GM18499 (cell line): ENCODE measurements around the gene GRM3.
"Not testable (repeated sequence)": the region's sequence is repeated elsewhere in the genome, so short reads cannot be mapped to it uniquely, and the experiment has no call there.

Experiments
- ATAC-seq: cut with Tn5 transposase; IDR thresholded peaks from one replicate; pipeline ENCODE4 v1.9.1; 2021; ENCODE audit warnings: moderate number of reproducible peaks; ENCODE audit not compliant: insufficient read depth, unreplicated experiment

The GRM3 gene

GRCh38 chr7:86643561-86644281 is at the start of gene GRM3:
GRM3 (plus strand) TSS chr7:86643909; CDS start chr7:86765146, 121,237 bp downstream.
- ATAC-seq, result no peak

- no peak for ATAC-seq
Observed at GRCh38 chr7:86598311-86598710, 45.4 kb upstream of the GRM3 start.

- no peak for ATAC-seq
Observed at GRCh38 chr7:86598721-86599120, 45.0 kb upstream of the GRM3 start.

GRCh38 chr7:86600506-86601290 is 43.0 kb upstream of the GRM3 start:
- ATAC-seq, result no peak

GRCh38 chr7:86615711-86616110 is 28.0 kb upstream of the GRM3 start:
- ATAC-seq, result not testable (repeated sequence)

- ATAC-seq, result no peak
Observed at GRCh38 chr7:86644282-86645224, 844 bp downstream of the GRM3 start.

- ATAC-seq, result no peak
Observed at GRCh38 chr7:86645225-86645608, 1.5 kb downstream of the GRM3 start.

- no peak for ATAC-seq
Observed at GRCh38 chr7:86645676-86646276, 2.1 kb downstream of the GRM3 start.

GRCh38 chr7:86647385-86648094 is 3.8 kb downstream of the GRM3 start:
- no peak for ATAC-seq

- no peak for ATAC-seq
Observed at GRCh38 chr7:86648169-86648568, 4.5 kb downstream of the GRM3 start.

- no peak for ATAC-seq
Observed at GRCh38 chr7:86653919-86654659, 10.4 kb downstream of the GRM3 start.

- ATAC-seq, result no peak
Observed at GRCh38 chr7:86657948-86658347, 14.2 kb downstream of the GRM3 start.

- no peak for ATAC-seq
Observed at GRCh38 chr7:86660950-86661462, 17.3 kb downstream of the GRM3 start.

- no peak for ATAC-seq
Observed at GRCh38 chr7:86664486-86664885, 20.8 kb downstream of the GRM3 start.

GRCh38 chr7:86664991-86665390 is 21.3 kb downstream of the GRM3 start:
- ATAC-seq, result no peak

GRCh38 chr7:86665669-86666068 is 22.0 kb downstream of the GRM3 start:
- ATAC-seq, result no peak

GRCh38 chr7:86667732-86668131 is 24.0 kb downstream of the GRM3 start:
- ATAC-seq, result no peak

- ATAC-seq, result no peak
Observed at GRCh38 chr7:86668315-86668714, 24.6 kb downstream of the GRM3 start.

- no peak for ATAC-seq
Observed at GRCh38 chr7:86687831-86688230, 44.1 kb downstream of the GRM3 start.
